ENCODE data around the gene CCDC184. TPM values are rescaled to one million over a fixed set of nuclear protein-coding genes. Genes with fewer than 3 reads are reported as not detected.
A peak's percentile ranks its signal among the peaks of the same experiment; 100 is the strongest.

Gene CCDC184
- total RNA-seq, 1 experiment from 2014 or later = not detected

GRCh38 chr12:48179466-48179865 lies 4.0 kb upstream of the CCDC184 start:
- no peak for DNase-seq (ENCODE audit: low spot score)

- DNase-seq (ENCODE audit: low spot score) = no peak
Observed at GRCh38 chr12:48180424-48180823, 3.0 kb upstream of the CCDC184 start.

GRCh38 chr12:48180857-48181495 lies 2.5 kb upstream of the CCDC184 start:
- no peak for DNase-seq (ENCODE audit: low spot score)

GRCh38 chr12:48182631-48183030 lies 813 bp upstream of the CCDC184 start:
- DNase-seq (ENCODE audit: low spot score) = no peak

- no peak for DNase-seq (ENCODE audit: low spot score)
Observed at GRCh38 chr12:48183876-48184548, 568 bp downstream of the CCDC184 start.

GRCh38 chr12:48184549-48184922 lies 1.1 kb downstream of the CCDC184 start:
- no peak for DNase-seq (ENCODE audit: low spot score)

- DNase-seq (ENCODE audit: low spot score) = no peak
Observed at GRCh38 chr12:48185181-48185919, 1.9 kb downstream of the CCDC184 start.

GRCh38 chr12:48187916-48188695 lies 4.7 kb downstream of the CCDC184 start:
- DNase-seq (ENCODE audit: low spot score) = no peak

- peak; percentile 93 for DNase-seq (ENCODE audit: low spot score)
Observed at GRCh38 chr12:48189331-48190125, 6.1 kb downstream of the CCDC184 start.

GRCh38 chr12:48191096-48191495 lies 7.7 kb downstream of the CCDC184 start:
- no peak for DNase-seq (ENCODE audit: low spot score)

GRCh38 chr12:48192861-48193260 lies 9.4 kb downstream of the CCDC184 start:
- no peak for DNase-seq (ENCODE audit: low spot score)

GRCh38 chr12:48193623-48194022 lies 10.2 kb downstream of the CCDC184 start:
- DNase-seq (ENCODE audit: low spot score) = no peak

GRCh38 chr12:48194799-48195201 lies 11.4 kb downstream of the CCDC184 start:
- peak; percentile 26 for DNase-seq (ENCODE audit: low spot score)

GRCh38 chr12:48197549-48197970 lies 14.1 kb downstream of the CCDC184 start:
- DNase-seq (ENCODE audit: low spot score) = peak; percentile 24

GRCh38 chr12:48197971-48198671 lies 14.7 kb downstream of the CCDC184 start:
- DNase-seq (ENCODE audit: low spot score) = no peak

GRCh38 chr12:48198672-48198971 lies 15.2 kb downstream of the CCDC184 start:
- DNase-seq (ENCODE audit: low spot score) = no peak

GRCh38 chr12:48198985-48199384 lies 15.5 kb downstream of the CCDC184 start:
- no peak for DNase-seq (ENCODE audit: low spot score)

GRCh38 chr12:48199774-48200221 lies 16.4 kb downstream of the CCDC184 start:
- DNase-seq (ENCODE audit: low spot score) = no peak

GRCh38 chr12:48201091-48201490 lies 17.6 kb downstream of the CCDC184 start:
- DNase-seq (ENCODE audit: low spot score) = no peak

GRCh38 chr12:48201516-48201915 lies 18.1 kb downstream of the CCDC184 start:
- DNase-seq (ENCODE audit: low spot score) = no peak

GRCh38 chr12:48202766-48203165 lies 19.3 kb downstream of the CCDC184 start:
- DNase-seq (ENCODE audit: low spot score) = no peak
